GM19240 (cell line): Measurements from ENCODE around the gene SLC6A5.

Experiments used
- DNase-seq: peaks from one replicate; pipeline ENCODE4 v3.0.0; 2011; ENCODE audit warnings: low spot score; ENCODE audit not compliant: insufficient read length

Gene SLC6A5

GRCh38 chr11:20596205-20597153 is 2.9 kb upstream of the SLC6A5 start:
- DNase-seq, result no peak

DNA sequence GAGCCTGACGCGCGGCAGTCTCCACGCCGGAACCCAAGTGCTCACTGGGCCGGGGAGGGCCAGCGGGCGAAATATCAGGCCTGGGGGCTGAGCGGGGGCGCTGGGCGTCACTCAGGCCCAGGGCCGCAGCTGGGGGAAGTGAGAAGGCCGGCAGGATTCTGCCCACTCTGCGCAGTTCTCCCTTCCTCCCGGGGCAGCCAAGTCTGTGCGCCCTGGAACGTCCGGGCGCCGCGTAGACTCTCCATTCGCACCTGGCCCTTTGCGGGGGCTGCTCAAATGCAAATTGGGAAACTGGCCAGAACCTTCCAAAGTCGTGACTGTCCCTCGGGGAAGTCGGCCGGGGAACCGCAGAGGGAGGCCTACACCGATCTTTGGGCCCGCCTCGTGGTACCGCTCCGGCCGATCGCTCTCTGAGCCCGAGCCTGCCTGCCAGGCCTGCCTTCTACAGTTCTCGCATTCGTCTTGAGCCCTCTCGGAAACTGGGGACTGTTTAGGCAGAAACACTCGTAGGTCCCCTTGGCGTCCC is 2.2 kb upstream of the SLC6A5 start:
- DNase-seq, result no peak

GRCh38 chr11:20597680-20598484 is 1.5 kb upstream of the SLC6A5 start:
- no peak for DNase-seq

DNA sequence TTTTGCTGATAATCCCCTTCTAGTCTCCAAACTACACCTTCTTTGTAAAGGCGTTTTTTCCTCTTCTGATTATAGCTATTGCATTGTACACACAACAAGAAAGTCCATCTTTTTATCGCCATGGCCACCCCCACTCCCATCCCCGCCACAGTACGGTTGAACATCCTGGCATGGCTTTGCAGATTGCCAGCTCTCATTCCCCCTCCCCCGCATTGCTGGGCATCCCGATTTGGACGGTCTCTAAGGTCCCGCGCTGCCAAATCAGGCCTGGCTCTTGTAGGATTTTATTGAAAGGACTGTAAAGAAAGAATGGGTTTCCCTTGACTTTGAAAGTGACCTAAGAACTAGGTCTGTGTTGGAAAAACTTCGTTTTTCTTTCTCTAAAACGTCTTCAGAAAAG is 916 bp upstream of the SLC6A5 start:
- DNase-seq, result no peak

DNA sequence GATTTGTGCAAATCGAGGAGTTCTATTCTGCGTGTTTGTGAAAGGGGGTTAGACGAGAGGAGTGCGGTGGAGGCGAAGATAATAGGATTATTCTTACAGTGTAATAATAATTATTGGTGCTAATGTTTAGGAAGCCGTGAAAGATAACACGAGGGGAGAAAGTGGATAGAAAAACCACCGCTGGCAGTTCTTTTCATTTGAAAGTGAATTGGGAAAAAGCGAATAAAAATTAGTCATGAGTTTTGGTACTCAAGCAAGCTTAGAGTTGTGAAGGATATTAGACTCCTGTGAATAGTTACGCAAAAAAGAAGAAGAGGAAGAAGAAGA is 575 bp downstream of the SLC6A5 start:
- no peak for DNase-seq

- no peak for DNase-seq
Observed at GRCh38 chr11:20600551-20600950, 1.1 kb downstream of the SLC6A5 start.

DNA sequence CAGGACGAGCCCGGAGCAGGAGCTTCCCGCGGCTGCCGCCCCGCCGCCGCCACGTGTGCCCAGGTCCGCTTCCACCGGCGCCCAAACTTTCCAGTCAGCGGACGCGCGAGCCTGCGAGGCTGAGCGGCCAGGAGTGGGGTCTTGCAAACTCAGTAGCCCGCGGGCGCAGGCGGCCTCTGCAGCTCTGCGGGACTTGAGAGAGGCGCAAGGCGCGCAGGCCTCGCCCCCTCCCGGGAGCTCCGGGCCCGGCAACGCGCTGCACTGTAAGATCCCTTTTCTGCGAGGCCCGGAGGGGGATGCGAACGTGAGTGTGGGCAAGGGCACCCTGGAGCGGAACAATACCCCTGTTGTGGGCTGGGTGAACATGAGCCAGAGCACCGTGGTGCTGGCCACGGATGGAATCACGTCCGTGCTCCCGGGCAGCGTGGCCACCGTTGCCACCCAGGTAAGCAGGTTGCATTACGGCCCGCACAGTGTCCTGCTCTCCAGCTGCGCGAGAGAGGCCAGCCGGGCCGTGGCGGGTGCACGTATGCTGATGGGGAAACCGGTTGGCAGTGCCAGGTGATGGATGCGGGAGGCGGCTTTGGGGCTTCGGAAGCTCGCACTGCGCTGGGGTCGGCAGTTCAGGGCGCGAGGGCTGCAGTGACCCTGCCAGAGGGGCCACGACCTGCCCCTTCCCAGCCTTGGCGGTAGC is 2.0 kb downstream of the SLC6A5 start:
- no peak for DNase-seq

GRCh38 chr11:20604295-20604803 is 4.9 kb downstream of the SLC6A5 start:
- no peak for DNase-seq

DNA sequence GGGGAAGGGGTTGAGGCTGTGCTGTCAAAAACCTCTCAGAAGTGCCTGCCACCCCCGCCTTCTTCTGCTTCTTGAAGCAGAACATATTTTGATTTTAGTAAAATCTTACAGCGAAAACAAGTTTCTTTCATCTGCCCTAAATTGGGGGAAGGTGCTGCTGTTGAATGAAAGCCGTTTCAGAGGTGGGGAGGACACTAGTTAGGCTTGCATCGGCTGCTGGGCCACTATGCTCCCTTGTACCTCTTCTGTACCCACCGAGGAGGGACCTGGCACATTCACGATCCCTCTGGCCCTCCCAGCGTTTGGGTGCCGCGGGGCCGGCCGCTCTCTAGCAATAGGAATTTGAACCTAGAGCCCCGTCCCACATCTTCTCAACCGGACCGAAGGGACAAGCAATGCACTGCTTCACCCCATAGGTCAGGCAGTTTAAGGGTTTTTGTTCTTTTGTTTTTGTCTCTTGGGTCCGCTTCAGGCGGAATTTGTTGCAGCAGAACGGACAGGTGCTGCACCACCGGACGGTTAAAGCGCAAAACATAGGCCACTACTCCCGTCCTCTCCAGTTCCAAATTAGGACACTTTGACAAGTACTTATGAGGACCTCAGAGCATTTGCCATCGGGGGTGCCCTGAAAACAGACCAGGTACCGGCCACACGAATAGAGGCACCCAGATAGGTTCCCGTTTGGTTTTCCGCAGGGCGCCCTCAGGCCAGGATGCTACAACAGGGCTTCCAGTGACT is 5.6 kb downstream of the SLC6A5 start:
- no peak for DNase-seq

DNA sequence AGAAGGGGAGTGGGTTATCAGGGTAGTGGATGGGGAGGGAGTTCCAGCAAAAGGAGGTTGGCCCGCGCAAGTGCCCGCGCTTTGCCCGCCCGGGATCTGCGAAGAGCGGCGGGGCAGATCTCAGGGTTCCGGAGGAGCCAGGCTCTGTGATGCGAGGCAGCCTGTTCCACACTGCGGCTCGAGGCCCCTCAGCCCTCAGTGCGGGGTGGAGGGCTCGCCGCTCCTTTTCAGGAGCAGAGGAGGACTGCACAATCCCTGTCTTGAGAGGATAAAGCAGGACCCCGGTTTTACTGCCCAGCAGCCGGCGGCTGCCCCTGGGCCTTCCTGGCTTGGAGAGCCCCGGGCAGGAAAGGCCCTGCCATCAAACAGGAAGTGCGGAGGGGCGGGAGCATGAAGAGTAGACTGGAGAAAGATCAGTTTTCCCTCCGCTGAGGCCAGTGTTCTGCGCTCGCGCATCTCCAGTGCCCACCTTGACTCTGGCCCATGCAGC is 6.2 kb downstream of the SLC6A5 start:
- no peak for DNase-seq

- DNase-seq, result no peak
Observed at GRCh38 chr11:20608934-20609333, 9.5 kb downstream of the SLC6A5 start.

DNA sequence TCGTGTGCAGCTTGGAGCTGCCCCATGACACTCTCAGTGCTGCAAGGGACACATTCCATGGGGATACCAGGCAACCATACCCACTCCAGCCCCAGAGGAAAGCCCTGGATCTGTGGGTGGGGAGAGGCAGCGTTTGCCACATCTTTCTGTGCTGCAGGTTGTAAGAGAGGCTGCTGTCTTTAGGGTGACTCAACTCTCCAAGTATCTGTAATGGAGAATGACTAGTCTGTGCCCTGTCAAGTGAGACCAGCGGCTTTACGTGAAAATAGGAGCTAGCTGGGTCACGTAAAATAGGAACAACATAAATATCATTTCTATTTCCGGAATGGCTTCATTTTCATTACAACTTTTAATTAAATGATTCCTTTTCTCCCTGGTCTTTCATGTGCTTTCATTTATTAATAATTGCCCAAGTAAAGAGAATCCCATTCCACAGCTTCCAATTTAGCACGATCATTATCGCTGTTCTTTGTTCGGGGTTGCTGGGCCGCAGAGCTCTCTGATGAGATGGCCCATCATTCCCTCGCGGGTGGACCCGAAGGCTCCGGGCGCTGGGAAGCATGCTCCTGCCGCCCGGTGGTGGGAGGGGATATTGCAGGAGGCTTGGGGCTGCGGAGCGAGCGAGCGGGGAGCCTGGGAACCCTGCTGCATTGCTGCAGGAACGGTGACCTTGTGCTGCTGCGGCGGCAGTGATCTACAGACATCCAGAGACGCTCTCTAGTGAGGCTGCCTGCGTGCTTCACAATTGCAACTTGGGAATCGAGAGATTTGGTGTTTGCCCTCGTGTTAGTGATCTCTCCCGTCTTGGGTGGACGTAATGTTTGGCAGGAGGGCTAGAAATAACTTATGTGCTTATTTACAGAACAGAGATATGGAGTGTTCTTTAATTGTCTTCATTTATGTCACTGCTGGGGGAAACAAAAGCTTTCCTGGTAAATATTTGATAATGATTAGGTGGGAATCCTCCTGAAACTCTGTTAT is 10.6 kb downstream of the SLC6A5 start:
- DNase-seq, result peak; percentile 70

DNA sequence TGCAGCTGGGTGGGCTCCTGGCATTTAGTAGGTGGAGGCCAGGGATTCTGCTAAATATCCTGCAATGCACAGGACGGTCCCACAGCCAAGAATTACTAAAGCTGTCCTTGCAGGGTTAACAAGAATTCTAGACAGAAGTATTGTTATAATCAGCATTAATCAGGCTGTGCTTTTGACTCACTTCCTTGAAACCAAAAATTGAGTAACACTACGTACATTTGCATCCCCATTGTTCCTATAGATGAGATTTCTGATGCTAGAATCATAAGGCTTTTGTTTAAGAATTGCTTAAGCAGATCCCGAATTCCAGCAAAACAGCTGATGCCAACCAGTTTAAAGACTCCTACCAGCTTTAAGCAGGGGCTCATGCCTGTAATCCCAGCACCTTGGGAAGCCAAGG is 11.4 kb downstream of the SLC6A5 start:
- no peak for DNase-seq

DNA sequence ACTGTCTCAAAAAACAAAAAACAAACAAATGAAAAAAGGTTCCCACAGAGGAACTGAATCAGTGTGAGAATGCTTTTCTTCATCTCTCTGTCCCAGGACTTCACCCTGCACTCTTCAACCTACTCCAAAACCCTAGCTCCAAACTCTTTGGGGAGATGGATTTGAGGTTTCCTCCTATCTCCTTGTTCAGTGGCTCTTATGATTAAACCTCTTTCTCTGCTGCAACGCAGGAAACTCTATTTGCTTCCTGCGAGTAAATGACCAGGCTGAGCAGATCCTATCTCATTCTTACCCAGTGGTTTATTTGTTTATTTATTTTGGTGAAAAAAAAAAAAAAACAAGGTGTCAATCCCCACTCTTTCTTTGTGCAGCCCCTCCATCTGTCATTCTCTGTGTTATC is 12.0 kb downstream of the SLC6A5 start:
- DNase-seq, result no peak

GRCh38 chr11:20611892-20612291 is 12.5 kb downstream of the SLC6A5 start:
- no peak for DNase-seq

GRCh38 chr11:20612416-20612815 is 13.0 kb downstream of the SLC6A5 start:
- no peak for DNase-seq

DNA sequence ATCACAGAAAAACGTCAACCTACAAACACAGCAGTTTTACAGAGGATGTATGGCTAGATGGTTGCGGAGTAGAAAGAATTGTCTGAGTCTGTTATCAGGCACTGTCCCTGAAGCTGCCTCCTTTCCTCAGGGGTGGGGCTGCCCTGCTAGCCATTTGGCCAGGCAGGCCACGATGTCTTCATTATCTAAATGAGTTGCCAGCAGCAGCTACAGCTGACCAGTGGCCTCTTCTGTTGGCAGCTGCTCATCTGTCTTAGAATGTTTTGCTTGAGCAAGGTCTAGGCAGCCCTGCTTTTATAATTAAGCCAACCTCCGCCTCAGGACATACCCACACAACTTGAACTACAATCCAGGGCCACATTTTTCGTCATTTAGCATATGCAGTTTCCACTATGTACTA is 17.5 kb downstream of the SLC6A5 start:
- no peak for DNase-seq

DNA sequence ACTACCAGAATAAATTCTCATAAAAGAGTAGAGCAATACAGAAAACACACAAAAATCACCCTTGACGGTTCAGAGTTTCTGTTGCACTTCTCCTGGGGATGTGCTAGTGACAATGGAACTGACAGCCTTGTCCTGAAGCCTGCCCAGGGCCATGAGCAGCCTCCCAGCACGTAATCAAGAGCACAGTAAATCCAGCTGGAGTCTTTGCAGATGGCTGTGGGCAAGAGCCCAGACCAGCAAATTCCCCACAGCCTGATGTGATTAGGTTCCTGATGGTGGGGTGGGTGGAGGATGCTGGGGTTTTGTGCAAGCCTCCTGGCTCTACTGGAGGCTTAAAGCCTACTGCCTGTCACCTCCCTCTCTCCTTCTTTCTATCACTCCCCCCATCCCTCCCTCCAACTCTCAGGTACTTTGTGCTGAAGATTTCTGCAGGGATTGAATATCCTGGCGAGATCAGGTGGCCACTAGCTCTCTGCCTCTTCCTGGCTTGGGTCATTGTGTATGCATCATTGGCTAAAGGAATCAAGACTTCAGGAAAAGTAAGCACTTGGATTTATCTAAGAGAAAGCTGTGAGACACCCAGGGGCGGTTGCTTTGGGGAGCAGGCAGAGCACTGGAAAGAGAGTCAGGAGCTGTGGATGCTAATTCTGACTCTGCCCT is 18.1 kb downstream of the SLC6A5 start:
- DNase-seq, result no peak

DNA sequence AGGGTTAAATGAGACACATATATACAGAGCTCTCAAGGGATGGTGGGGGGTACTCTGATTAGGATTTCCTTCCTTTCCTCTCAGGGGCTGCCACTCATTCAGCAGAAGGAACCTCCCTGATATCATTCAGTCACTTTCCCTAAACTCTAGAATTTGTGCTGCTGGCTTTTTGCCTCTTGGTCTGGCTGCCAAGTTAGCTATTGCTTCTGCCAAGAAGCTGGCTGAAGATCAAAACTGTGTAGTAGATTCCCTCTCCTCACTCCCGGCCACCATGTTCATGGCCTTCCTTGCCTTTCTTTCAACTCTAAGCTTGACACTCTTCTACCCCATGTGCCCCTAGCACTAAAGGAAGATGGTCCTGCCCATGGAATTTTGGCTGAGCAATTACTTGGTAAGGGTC is 18.7 kb downstream of the SLC6A5 start:
- no peak for DNase-seq
